LNCaP clone FGC (cell line): ENCODE data around the gene SIAH2.
A peak's percentile ranks its signal among the peaks of the same experiment; 100 is the strongest.

Source experiments
- DNase-seq: peaks from one replicate; pipeline ENCODE4 v3.0.0-alpha.2; 2011; ENCODE audit warnings: low read depth
- H3K4me3 ChIP-seq: 2 replicates; pipeline ENCODE4 v1.5.1; 2011; ENCODE audit warnings: mild to moderate bottlenecking, low read depth, low read length, control low read depth
- CTCF ChIP-seq: IDR thresholded peaks from 2 replicates; pipeline ENCODE4 v1.5.1; 2012; ENCODE audit warnings: mild to moderate bottlenecking; ENCODE audit not compliant: control insufficient read depth, insufficient read depth; ENCODE audit errors: extremely low read depth

The SIAH2 gene

DNA sequence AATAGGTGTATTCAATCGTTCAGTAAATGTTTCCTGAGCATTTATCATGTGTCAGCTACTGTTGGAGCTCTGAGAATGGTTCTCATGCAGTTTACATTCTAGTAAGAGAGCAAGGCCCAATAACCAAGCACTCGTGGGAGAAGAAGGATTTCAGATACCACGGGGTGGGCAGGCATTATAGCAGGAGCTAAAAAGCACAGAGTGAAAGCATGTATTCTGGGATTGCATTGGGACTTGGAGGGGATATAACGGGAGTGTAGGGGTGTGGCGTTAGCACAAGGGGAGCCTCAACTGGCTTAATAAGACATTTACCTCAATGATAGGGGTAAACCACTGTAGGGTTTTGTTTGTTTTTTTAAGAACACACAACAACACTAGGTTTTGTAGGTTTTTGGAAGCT lies 1.6 kb upstream of the SIAH2 start:
- H3K4me3 ChIP-seq: peak overlapping the region; percentile 59
- TF ChIP-seq CTCF: no peak
- no peak for DNase-seq

GRCh38 chr3:150763841-150764483 lies 993 bp upstream of the SIAH2 start:
- TF ChIP-seq CTCF: peak; percentile 75
- H3K4me3 ChIP-seq: peak overlapping the region; percentile 59
- no peak for DNase-seq

DNA sequence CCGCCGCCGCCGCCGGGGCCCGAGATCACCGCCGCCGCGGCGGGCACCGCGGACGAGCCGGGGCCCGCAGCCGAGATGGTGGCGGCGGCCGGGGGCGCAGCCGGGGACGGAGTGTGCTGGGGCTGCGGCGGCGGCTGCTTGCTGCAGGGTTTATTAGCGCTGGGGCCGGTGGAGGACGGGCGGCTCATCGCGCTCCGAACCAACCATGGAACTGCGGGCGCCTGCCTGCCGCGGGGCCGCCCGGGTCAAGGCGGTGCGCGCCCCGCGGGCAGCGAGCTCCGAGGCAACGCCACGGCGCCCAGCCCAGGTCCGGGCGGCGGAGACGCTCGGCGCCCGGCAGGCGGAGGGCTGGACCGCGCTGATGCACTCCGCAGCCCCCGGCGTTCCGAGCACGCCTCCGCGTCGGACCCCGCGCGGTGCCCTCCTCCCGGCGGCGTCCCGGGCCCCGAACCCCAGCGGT lies 277 bp downstream of the SIAH2 start:
- no peak for DNase-seq
- peak overlapping the region; percentile 59 for H3K4me3 ChIP-seq
- no peak for TF ChIP-seq CTCF

GRCh38 chr3:150761831-150762661 lies 923 bp downstream of the SIAH2 start:
- TF ChIP-seq CTCF: no peak
- H3K4me3 ChIP-seq: peak overlapping the region; percentile 59
- DNase-seq: no peak

- TF ChIP-seq CTCF: no peak
- DNase-seq: no peak
- peak overlapping the region; percentile 59 for H3K4me3 ChIP-seq
Observed at GRCh38 chr3:150760431-150761200, 2.4 kb downstream of the SIAH2 start.

DNA sequence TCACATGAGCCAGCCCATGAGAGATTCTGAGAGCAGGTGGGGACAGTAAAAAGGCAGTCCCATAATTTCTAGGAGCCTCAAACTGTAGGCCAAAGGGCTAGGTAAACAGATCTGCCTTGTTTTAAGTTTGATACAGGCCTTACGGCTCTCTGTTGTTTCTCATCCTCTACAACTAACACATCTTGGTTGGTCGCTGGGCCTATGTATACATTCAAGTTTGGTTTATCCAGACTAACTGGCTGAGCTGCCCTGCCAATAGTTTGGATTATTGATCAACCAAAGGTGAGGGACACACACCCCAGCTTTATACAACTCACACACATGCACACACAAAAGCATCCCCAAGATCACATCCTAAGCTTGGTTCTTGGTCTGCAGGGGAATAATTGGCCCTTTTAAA lies 3.0 kb downstream of the SIAH2 start:
- DNase-seq: no peak
- no peak overlapping the region for H3K4me3 ChIP-seq
- no peak for TF ChIP-seq CTCF
